IMR-90 (cell line): ENCODE measurements around the gene C2. TPM values are rescaled to one million over a fixed set of nuclear protein-coding genes. Genes with fewer than 3 reads are reported as not detected.

Experiments used
- ATAC-seq: fragments of 200-7000 bp; cut with Tn5 transposase; 2 replicates; pipeline ENCODE4 v1.9.1; 2020; ENCODE audit warnings: low read depth, mild to moderate bottlenecking, moderate library complexity
- BruUV-seq: library from RNA; stranded (reverse); fragments of 400-500 nt; replicated peaks from 2 replicates; lab custom pipeline; 2021; lab: Mats Ljungman, UMichigan
- CTCF ChIA-PET: fragments of 300-600 bp; formaldehyde crosslinking; extraction: SDS; loops from one replicate; lab custom pipeline; 2021; ENCODE audit warnings: antibody characterized with exemption; lab: Yijun Ruan, JAX
- POLR2A ChIA-PET: fragments of 300-600 bp; sonication (Branson Sonifier 250); formaldehyde crosslinking; loops from one replicate; lab custom pipeline; 2022; ENCODE audit warnings: antibody characterized with exemption; ENCODE audit not compliant: unreplicated experiment; lab: Charles Lee
- DNase-seq: peaks from one replicate; pipeline ENCODE4 v3.0.0; 2013
- H2AFZ ChIP-seq: replicated peaks from 2 replicates; pipeline ENCODE3; 2013; ENCODE audit warnings: low read length, mild to moderate bottlenecking; ENCODE audit not compliant: poor library complexity
- H2AK5ac ChIP-seq: 2 replicates; pipeline ENCODE4 v1.6.1; 2013; ENCODE audit warnings: low read depth, low read length, inconsistent platforms
- H2AK9ac ChIP-seq: replicated peaks from 2 replicates; pipeline ENCODE3; 2013; ENCODE audit warnings: mild to moderate bottlenecking, low read depth, low read length, moderate library complexity; ENCODE audit not compliant: poor library complexity
- H2BK120ac ChIP-seq: 2 replicates; pipeline ENCODE4 v1.6.1; 2013; ENCODE audit warnings: low read depth, low read length, inconsistent platforms
- H2BK15ac ChIP-seq: 3 replicates; pipeline ENCODE4 v1.6.1; 2013; ENCODE audit warnings: low read depth, low read length, inconsistent platforms
- H2BK20ac ChIP-seq: 2 replicates; pipeline ENCODE4 v1.6.1; 2013; ENCODE audit warnings: low read depth, mild to moderate bottlenecking, inconsistent platforms, low read length, moderate library complexity
- H2BK5ac ChIP-seq: 2 replicates; pipeline ENCODE4 v1.6.1; 2013; ENCODE audit warnings: mild to moderate bottlenecking, low read depth, low read length, inconsistent platforms; ENCODE audit not compliant: poor library complexity, severe bottlenecking
- H3K14ac ChIP-seq: replicated peaks from 2 replicates; pipeline ENCODE4 v1.6.1; 2013; ENCODE audit warnings: low read depth, low read length, inconsistent platforms
- H3K18ac ChIP-seq: 2 replicates; pipeline ENCODE4 v1.6.1; 2013; ENCODE audit warnings: low read depth, low read length, control low read depth
- H3K23ac ChIP-seq: 2 replicates; pipeline ENCODE4 v1.6.1; 2013; ENCODE audit warnings: low read depth, low read length, inconsistent platforms
- H3K27ac ChIP-seq: 2 replicates; pipeline ENCODE4 v1.5.1; 2013; ENCODE audit warnings: mild to moderate bottlenecking, control low read depth, low read length; ENCODE audit not compliant: insufficient read depth
- H3K27me3 ChIP-seq: 2 replicates; pipeline ENCODE4 v1.6.1; 2013; ENCODE audit warnings: low read length; ENCODE audit not compliant: control insufficient read depth, insufficient read depth
- H3K36me3 ChIP-seq: 2 replicates; pipeline ENCODE4 v1.6.1; 2013; ENCODE audit warnings: low read length, mixed read lengths; ENCODE audit not compliant: control insufficient read depth, insufficient read depth
- H3K4ac ChIP-seq: 2 replicates; pipeline ENCODE4 v1.6.1; 2013; ENCODE audit warnings: low read depth, low read length, inconsistent platforms
- H3K4me1 ChIP-seq: 2 replicates; pipeline ENCODE4 v1.6.1; 2013; ENCODE audit warnings: low read length, mixed read lengths; ENCODE audit not compliant: control insufficient read depth, insufficient read depth
- H3K4me2 ChIP-seq: 2 replicates; pipeline ENCODE4 v1.6.1; 2013; ENCODE audit warnings: low read depth, mild to moderate bottlenecking, control low read depth, low read length, moderate library complexity
- H3K4me3 ChIP-seq: 2 replicates; pipeline ENCODE4 v1.5.1; 2013; ENCODE audit warnings: low read depth, mild to moderate bottlenecking, control low read depth, low read length, moderate library complexity; ENCODE audit not compliant: insufficient read depth
- H3K56ac ChIP-seq: 2 replicates; pipeline ENCODE4 v1.6.1; 2013; ENCODE audit warnings: low read length, inconsistent platforms; ENCODE audit not compliant: insufficient read depth; ENCODE audit errors: extremely low read depth
- H3K79me1 ChIP-seq, 2 experiments: 2 replicates each; pipeline ENCODE4 v1.6.1; 2013; ENCODE audit warnings: low read length in 2 of 2, inconsistent platforms in 1 of 2, low read depth in 1 of 2
- H3K9ac ChIP-seq: 2 replicates; pipeline ENCODE4 v1.6.1; 2013; ENCODE audit warnings: low read depth, low read length, control low read depth
- H3K9me1 ChIP-seq: 2 replicates; pipeline ENCODE4 v1.6.1; 2013; ENCODE audit warnings: low read length, inconsistent platforms; ENCODE audit not compliant: insufficient read depth
- H3K9me3 ChIP-seq: 2 replicates; pipeline ENCODE4 v1.6.1; 2013; ENCODE audit warnings: low read length; ENCODE audit not compliant: control insufficient read depth, insufficient read depth
- H4K20me1 ChIP-seq: 2 replicates; pipeline ENCODE4 v1.6.1; 2013; ENCODE audit warnings: low read length, inconsistent platforms; ENCODE audit not compliant: insufficient read depth
- H4K5ac ChIP-seq: 2 replicates; pipeline ENCODE4 v1.6.1; 2013; ENCODE audit warnings: mild to moderate bottlenecking, low read depth, low read length, control low read depth
- H4K8ac ChIP-seq, 2 experiments: 2 replicates each; pipeline ENCODE4 v1.6.1; 2013; ENCODE audit warnings: low read depth in 2 of 2, low read length in 2 of 2, control low read depth in 1 of 2, inconsistent platforms in 1 of 2
- H4K91ac ChIP-seq: 2 replicates; pipeline ENCODE4 v1.6.1; 2013; ENCODE audit warnings: low read depth, low read length, inconsistent platforms; ENCODE audit not compliant: insufficient read depth
- MAZ ChIP-seq: IDR thresholded peaks from 2 replicates; pipeline ENCODE4 v1.6.1; 2012; ENCODE audit warnings: low read depth, mild to moderate bottlenecking, low read length, improper control_type of control experiment, moderate library complexity, borderline replicate concordance
- MXI1 ChIP-seq: IDR thresholded peaks from 2 replicates; pipeline ENCODE4 v1.6.1; 2012; ENCODE audit warnings: low read depth, mild to moderate bottlenecking, low read length, moderate library complexity, borderline replicate concordance
- RAD21 ChIP-seq: IDR thresholded peaks from 2 replicates; pipeline ENCODE4 v1.6.1; 2012; ENCODE audit warnings: low read length, improper control_type of control experiment
- WGBS, 2 experiments: methylation state at CpG; one replicate each; pipeline versions ENCODE4 v1.1.5 to v1.1.7; 2013; ENCODE audit warnings: missing lambda C conversion rate in 2 of 2; ENCODE audit not compliant: insufficient read length in 1 of 2; ENCODE audit errors: extremely low coverage in 2 of 2; 5-methylcytosine and 5-hydroxymethylcytosine counted together
- dilution Hi-C: fragments of 300-500 bp; cut with HindIII; formaldehyde crosslinking; loops from one replicate; pipeline ENCODE4 v1.14.3; 2018; ENCODE audit warnings: low sequenced_read_pairs; ENCODE audit not compliant: unreplicated experiment
- in situ Hi-C: fragments of 300-500 bp; cut with MboI; formaldehyde crosslinking; loops from 3 replicates; pipeline ENCODE4 v1.14.3; 2019; ENCODE audit warnings: low sequenced_read_pairs, inconsistent platforms, mixed read lengths
- intact Hi-C: fragments of 100-400 bp; cut with micrococcal nuclease; formaldehyde crosslinking; loops from 2 replicates; pipeline ENCODE4 v1.10.0; 2022
- polyA plus RNA-seq, 3 experiments: library from polyadenylated mRNA; depleted of rRNA; stranded (reverse); fragments of >200 nt; gene quantifications; 2 replicates each; pipeline ENCODE4 v1.2.3, GENCODE V29; 2012; ENCODE audit warnings: low replicate concordance in 1 of 3
- total RNA-seq: library from RNA; depleted of rRNA; stranded (reverse); fragments of >200 nt; gene quantifications from 2 replicates; pipeline ENCODE4 v1.2.3, GENCODE V29; 2012

Gene C2
- total and polyA plus RNA-seq, 2 of the 4 experiments (the other 2 are of a cell fraction), result 0.18 to 0.19 TPM

DNA sequence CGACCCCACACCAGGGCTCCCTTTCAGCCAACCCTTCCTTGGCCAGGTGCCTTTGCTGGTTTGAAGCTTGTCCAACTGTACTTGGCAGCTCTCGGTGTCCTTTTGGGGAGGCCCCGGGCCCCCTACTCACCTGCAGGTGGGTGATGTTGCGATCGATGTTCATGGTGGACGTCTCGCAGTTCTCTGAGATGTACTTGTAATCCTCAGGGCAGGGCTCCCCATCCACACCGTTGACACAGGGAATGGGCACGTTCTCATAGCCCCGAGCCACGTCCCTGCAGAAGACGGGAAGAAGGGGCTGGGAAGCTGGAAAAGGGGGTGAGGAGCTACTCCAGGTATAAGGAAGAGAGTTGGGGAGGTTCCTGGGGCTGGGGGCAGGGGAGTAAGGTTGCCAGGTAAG lies 43.8 kb upstream of the C2 start:
- H3K14ac ChIP-seq, result no peak overlapping the region
- H2AK9ac ChIP-seq, result no peak overlapping the region
- ATAC-seq, result no peak
- H4K20me1 ChIP-seq, result peaks cover 2% of the 10 kb centered on the region; the same call in 1 of the 2 replicates
- no peaks in the 10 kb centered on the region for H3K4me1 ChIP-seq
- H3K9ac ChIP-seq, result no peak overlapping the region
- H3K9me1 ChIP-seq, result 0 out of 2 replicates have a peak, but pooled peaks cover 2% of the 10 kb centered on the region
- H3K36me3 ChIP-seq, result peaks cover 79% of the 10 kb centered on the region
- no peak overlapping the region for H4K5ac ChIP-seq
- intact Hi-C loops (no loop called here), dilution Hi-C loops (no loop called here), in situ Hi-C loops (no loop called here)
- no peak overlapping the region for H4K91ac ChIP-seq
- BruUV-seq, result no TSS peak
- no peak overlapping the region for H2BK120ac ChIP-seq
- no peak overlapping the region for H3K18ac ChIP-seq
- H3K4me2 ChIP-seq, result no peak overlapping the region
- H3K4ac ChIP-seq, result no peak overlapping the region
- WGBS, 2 experiments, result no CpG with 5 or more reads among the region's 12 CpGs
- H2AFZ ChIP-seq, result no peak overlapping the region
- no peak overlapping the region for H2AK5ac ChIP-seq
- H3K4me3 ChIP-seq, result no peak overlapping the region
- no peak overlapping the region for H3K56ac ChIP-seq
- no peak overlapping the region for H2BK15ac ChIP-seq
- TF ChIP-seq MXI1, result no peak
- no peak for TF ChIP-seq MAZ
- TF ChIP-seq RAD21, result no peak
- no peak overlapping the region for H4K8ac ChIP-seq
- H3K23ac ChIP-seq, result no peak overlapping the region
- H3K79me1 ChIP-seq, result no peaks in the 10 kb centered on the region
- H2BK5ac ChIP-seq, result no peak overlapping the region
- H3K27me3 ChIP-seq, result no peaks in the 10 kb centered on the region
- CTCF ChIA-PET, result interaction anchor here (0.6 kb wide), 1 partner anchor 1442 kb away, joined by 3 read pairs; no protein-coding TSS in a partner anchor
- no peak for DNase-seq
- H3K27ac ChIP-seq, result no peak overlapping the region
- POLR2A ChIA-PET, result no interaction called here
- no peak overlapping the region for H2BK20ac ChIP-seq
- no peaks in the 10 kb centered on the region for H3K9me3 ChIP-seq
